ENCODE results near the gene PIK3C2G.

- TF ChIP-seq CTCF (conservative IDR thresholded peaks at IDR 0.05; ENCODE audit: low read depth, low read length) (no peak), EZH2 (IDR thresholded peaks at IDR 0.05; ENCODE audit: borderline replicate concordance, low read depth, low read length, poor library complexity, severe bottlenecking) (no peak)
Measured at GRCh38 chr12:18285161-18285560, 23.8 kb downstream of the PIK3C2G start.

Measured in A673 (cell line).